ENCODE measurements around the gene MCL1. TPM values are rescaled to one million over a fixed set of nuclear protein-coding genes. Genes with fewer than 3 reads are reported as not detected.

The MCL1 gene
- total and polyA plus RNA-seq, 2 donors (not counting 1 experiment from before 2014, with no cell fraction given), result 219 to 266 TPM

DNA sequence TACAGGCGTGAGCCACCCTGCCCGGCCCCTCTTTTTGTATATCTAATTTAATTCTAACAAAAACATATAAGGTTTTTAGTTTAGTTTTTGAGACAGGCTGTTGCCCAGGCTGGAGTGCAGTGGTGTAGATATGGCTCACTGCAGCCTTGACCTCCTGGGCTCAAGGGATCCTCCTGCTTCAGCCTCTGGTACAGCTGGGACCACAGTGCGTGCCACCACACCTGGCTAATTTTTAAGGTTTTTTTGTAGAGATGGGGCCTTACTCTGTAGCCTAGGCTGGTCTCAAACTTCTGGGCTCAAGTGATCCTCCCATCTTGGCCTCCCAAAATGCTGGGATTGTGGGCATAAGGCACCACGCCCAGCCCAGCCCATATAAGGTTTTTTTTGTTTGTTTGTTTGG, 31.2 kb upstream of the MCL1 start:
- DNase-seq (no peak), ATAC-seq (ENCODE audit: low read depth) (no peak)
- H3K27ac ChIP-seq (ENCODE audit: low read length in 2 of 2), result peak overlapping the region; percentile 87 to 95
- H3K9me3 ChIP-seq (ENCODE audit: control extremely low read depth in 1 of 3, control insufficient read depth in 2 of 3, insufficient read depth in 1 of 3, low read length in 2 of 3), result no peaks in the 10 kb centered on the region
- CTCF ChIA-PET, result interaction anchor here (2.7 to 23.2 kb wide), 2 partner anchors 10 to 50 kb away, joined by 13 to 661 read pairs; no protein-coding TSS in a partner anchor
- H3K4me3 ChIP-seq (ENCODE audit: control extremely low read depth in 1 of 5, extremely low read depth in 1 of 5, insufficient read depth in 1 of 5, low read depth in 2 of 5, low read length in 4 of 5), result no peak overlapping the region
- POLR2A ChIA-PET, result no interaction called here
- no peak for TF ChIP-seq EZH2 (IDR thresholded peaks at IDR 0.05; ENCODE audit: borderline replicate concordance, insufficient read depth, low read depth, low read length, poor library complexity, severe bottlenecking)
- TF ChIP-seq, protein P1, sequence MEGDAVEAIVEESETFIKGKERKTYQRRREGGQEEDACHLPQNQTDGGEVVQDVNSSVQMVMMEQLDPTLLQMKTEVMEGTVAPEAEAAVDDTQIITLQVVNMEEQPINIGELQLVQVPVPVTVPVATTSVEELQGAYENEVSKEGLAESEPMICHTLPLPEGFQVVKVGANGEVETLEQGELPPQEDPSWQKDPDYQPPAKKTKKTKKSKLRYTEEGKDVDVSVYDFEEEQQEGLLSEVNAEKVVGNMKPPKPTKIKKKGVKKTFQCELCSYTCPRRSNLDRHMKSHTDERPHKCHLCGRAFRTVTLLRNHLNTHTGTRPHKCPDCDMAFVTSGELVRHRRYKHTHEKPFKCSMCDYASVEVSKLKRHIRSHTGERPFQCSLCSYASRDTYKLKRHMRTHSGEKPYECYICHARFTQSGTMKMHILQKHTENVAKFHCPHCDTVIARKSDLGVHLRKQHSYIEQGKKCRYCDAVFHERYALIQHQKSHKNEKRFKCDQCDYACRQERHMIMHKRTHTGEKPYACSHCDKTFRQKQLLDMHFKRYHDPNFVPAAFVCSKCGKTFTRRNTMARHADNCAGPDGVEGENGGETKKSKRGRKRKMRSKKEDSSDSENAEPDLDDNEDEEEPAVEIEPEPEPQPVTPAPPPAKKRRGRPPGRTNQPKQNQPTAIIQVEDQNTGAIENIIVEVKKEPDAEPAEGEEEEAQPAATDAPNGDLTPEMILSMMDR (IDR thresholded peaks at IDR 0.05), result no peak
- no peaks in the 10 kb centered on the region for H3K27me3 ChIP-seq (replicated peaks in 1 of 4; ENCODE audit: control extremely low read depth in 1 of 4, control insufficient read depth in 3 of 4, insufficient read depth in 4 of 4, low read length in 3 of 4)
- H3K27me3 Mint-ChIP-seq, result no peaks in the 10 kb centered on the region
- intact Hi-C loops (cut with micrococcal nuclease), result no loop called here
- H3K4me1 ChIP-seq (ENCODE audit: control insufficient read depth in 2 of 2, insufficient read depth in 2 of 2, low read length in 2 of 2), result peaks cover 35 to 41% of the 10 kb centered on the region in 2 donors
- H3K4me2 ChIP-seq (replicated peaks; ENCODE audit: low read depth, low read length, poor library complexity, severe bottlenecking), result no peak overlapping the region
- 88% methylated on average over 1 of the region's 4 CpGs for WGBS (ENCODE audit: insufficient coverage)
- H3K4me3 Mint-ChIP-seq, result no peak overlapping the region
- H4K20me1 ChIP-seq (ENCODE audit: control insufficient read depth, insufficient read depth, low read length, poor library complexity, severe bottlenecking), result peaks cover 6% of the 10 kb centered on the region
- H3K4me1 Mint-ChIP-seq, result peaks cover 40% of the 10 kb centered on the region
- H3K36me3 ChIP-seq (replicated peaks in 1 of 2; ENCODE audit: control extremely low read depth in 1 of 2, control insufficient read depth in 1 of 2, extremely low read depth in 1 of 2, insufficient read depth in 2 of 2, low read length in 1 of 2), result peaks cover 0 to 3% of the 10 kb centered on the region in 2 experiments
- H3K27ac Mint-ChIP-seq, result peak overlapping the region; percentile 63
- no peaks in the 10 kb centered on the region for H3K9me3 Mint-ChIP-seq (ENCODE audit: insufficient read depth)
- H2AFZ ChIP-seq (ENCODE audit: insufficient read depth, low read depth, low read length, poor library complexity, severe bottlenecking), result no peak overlapping the region
- H3K79me2 ChIP-seq (ENCODE audit: control insufficient read depth, insufficient read depth, low read length), result peaks cover 50% of the 10 kb centered on the region
- H3K9ac ChIP-seq (ENCODE audit: low read length), result peak overlapping the region; percentile 47

DNA sequence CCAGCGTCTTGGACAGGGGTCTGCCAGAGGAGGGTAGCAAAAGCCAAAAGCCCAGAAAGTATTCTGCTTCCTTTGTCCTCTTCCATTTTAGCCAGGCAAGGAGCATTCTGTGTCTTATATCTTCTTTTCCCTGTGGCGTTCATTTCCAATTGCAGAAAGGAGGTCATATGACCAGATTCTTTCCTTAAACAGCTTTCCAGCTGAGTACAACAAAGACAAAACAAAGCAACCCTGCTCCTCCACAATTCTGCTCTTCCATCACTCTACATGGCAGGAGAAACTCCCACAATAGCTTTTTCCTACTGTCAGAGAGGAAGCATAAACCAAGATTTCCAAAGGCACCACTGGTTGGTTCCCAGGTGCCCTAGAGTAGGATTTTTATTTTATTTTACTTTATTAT, 30.3 kb upstream of the MCL1 start:
- ATAC-seq (ENCODE audit: low read depth) (no peak), DNase-seq (no peak)
- Histone ChIP-seq H3K27ac (ENCODE audit: low read length in 2 of 2) (peak overlapping the region in 1 of 2 donors; percentile 15), H3K4me3 (ENCODE audit: control extremely low read depth in 1 of 5, extremely low read depth in 1 of 5, insufficient read depth in 1 of 5, low read depth in 2 of 5, low read length in 4 of 5) (no peak overlapping the region), H3K79me2 (ENCODE audit: control insufficient read depth, insufficient read depth, low read length) (peaks cover 44% of the 10 kb centered on the region), H4K20me1 (ENCODE audit: control insufficient read depth, insufficient read depth, low read length, poor library complexity, severe bottlenecking) (peaks cover 6% of the 10 kb centered on the region), H3K9ac (ENCODE audit: low read length) (no peak overlapping the region), H3K9me3 (ENCODE audit: control extremely low read depth in 1 of 3, control insufficient read depth in 2 of 3, insufficient read depth in 1 of 3, low read length in 2 of 3) (no peaks in the 10 kb centered on the region), H2AFZ (ENCODE audit: insufficient read depth, low read depth, low read length, poor library complexity, severe bottlenecking) (no peak overlapping the region), H3K4me1 (ENCODE audit: control insufficient read depth in 2 of 2, insufficient read depth in 2 of 2, low read length in 2 of 2) (peaks cover 35 to 41% of the 10 kb centered on the region in 2 donors), H3K36me3 (replicated peaks in 1 of 2; ENCODE audit: control extremely low read depth in 1 of 2, control insufficient read depth in 1 of 2, extremely low read depth in 1 of 2, insufficient read depth in 2 of 2, low read length in 1 of 2) (no peaks in the 10 kb centered on the region), H3K4me2 (replicated peaks; ENCODE audit: low read depth, low read length, poor library complexity, severe bottlenecking) (no peak overlapping the region), H3K27me3 (replicated peaks in 1 of 4; ENCODE audit: control extremely low read depth in 1 of 4, control insufficient read depth in 3 of 4, insufficient read depth in 4 of 4, low read length in 3 of 4) (no peaks in the 10 kb centered on the region)
- ChIA-PET POLR2A (interaction anchor here (1.8 kb wide), 1 partner anchor 30 kb away, joined by 4 read pairs; the partner anchor contains the start of gene MCL1), CTCF (interaction anchor here (1.5 to 23.2 kb wide), 4 partner anchors 9 to 49 kb away, joined by 3 to 661 read pairs (median 10); partner anchors contain the start of gene MCL1)
- Mint-ChIP-seq H3K27me3 (no peaks in the 10 kb centered on the region), H3K4me3 (no peak overlapping the region), H3K4me1 (peaks cover 35% of the 10 kb centered on the region), H3K27ac (peak overlapping the region; percentile 37), H3K9me3 (ENCODE audit: insufficient read depth) (no peaks in the 10 kb centered on the region)
- intact Hi-C loops (cut with micrococcal nuclease), result no loop called here
- TF ChIP-seq EZH2 (IDR thresholded peaks at IDR 0.05; ENCODE audit: borderline replicate concordance, insufficient read depth, low read depth, low read length, poor library complexity, severe bottlenecking), result no peak
- TF ChIP-seq, protein P1 (IDR thresholded peaks at IDR 0.05), result no peak
- WGBS (ENCODE audit: insufficient coverage), result 100% methylated on average over 2 of the region's 2 CpGs
